GM23338 (cell line): ENCODE data around the gene HPS5.

Experiments
- EZH2 ChIP-seq: fragments of 200-600 bp; sonication (generic); IDR thresholded peaks from one replicate; pipeline ENCODE4 v1.8.0; 2017; ENCODE audit warnings: antibody characterized with exemption, mild to moderate bottlenecking, low read depth; ENCODE audit not compliant: unreplicated experiment
- TF ChIP-seq, protein P1 (sequence below): IDR thresholded peaks from one replicate; pipeline ENCODE4 v1.6.1; 2018; ENCODE audit warnings: antibody characterized with exemption; ENCODE audit not compliant: unreplicated experiment

DNA sequence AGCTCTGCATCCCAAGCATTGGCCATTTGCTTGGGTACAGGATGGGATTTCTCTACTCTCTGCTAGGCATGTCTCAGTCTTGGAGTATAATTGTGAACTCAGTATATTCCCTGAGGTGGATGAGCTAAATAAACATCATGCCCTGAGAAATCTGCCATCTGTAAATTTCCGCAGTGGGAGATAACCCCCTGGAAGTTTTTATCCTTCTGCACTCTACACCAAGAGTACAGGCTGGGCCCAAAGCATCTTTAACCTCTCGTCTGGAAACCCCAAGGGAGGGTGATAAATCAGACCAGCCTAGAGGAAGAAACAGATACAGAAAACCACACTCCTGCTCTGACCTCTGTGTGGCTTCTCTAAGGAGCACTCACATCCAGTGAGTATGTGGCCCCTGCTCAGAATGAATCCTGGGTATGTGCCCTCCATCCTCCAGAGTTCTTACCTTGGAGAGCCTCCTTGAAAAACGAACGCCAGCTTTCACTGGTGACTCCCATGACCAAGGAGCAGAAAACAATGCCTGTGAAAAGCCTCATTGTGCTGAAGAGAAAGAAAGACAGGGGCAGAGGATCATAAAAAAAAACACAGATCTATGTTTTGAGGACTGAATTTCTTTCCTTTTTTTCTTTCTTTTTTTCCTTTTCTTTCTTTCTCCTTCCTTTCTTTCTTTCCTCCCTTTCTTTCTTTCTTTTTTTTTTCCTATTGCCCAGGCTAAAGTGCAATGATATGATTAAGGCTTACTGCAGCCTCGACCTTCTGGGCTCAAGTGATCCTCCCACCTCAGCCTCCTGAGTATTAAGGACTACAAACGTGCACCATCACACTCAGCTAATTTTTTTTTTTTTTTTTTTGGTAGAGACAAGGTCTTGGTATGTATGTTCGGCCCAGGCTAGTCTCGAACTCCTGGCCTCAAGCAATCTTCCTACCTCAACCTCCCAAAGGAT, 86.3 kb downstream of the HPS5 start:
- TF ChIP-seq, protein P1, sequence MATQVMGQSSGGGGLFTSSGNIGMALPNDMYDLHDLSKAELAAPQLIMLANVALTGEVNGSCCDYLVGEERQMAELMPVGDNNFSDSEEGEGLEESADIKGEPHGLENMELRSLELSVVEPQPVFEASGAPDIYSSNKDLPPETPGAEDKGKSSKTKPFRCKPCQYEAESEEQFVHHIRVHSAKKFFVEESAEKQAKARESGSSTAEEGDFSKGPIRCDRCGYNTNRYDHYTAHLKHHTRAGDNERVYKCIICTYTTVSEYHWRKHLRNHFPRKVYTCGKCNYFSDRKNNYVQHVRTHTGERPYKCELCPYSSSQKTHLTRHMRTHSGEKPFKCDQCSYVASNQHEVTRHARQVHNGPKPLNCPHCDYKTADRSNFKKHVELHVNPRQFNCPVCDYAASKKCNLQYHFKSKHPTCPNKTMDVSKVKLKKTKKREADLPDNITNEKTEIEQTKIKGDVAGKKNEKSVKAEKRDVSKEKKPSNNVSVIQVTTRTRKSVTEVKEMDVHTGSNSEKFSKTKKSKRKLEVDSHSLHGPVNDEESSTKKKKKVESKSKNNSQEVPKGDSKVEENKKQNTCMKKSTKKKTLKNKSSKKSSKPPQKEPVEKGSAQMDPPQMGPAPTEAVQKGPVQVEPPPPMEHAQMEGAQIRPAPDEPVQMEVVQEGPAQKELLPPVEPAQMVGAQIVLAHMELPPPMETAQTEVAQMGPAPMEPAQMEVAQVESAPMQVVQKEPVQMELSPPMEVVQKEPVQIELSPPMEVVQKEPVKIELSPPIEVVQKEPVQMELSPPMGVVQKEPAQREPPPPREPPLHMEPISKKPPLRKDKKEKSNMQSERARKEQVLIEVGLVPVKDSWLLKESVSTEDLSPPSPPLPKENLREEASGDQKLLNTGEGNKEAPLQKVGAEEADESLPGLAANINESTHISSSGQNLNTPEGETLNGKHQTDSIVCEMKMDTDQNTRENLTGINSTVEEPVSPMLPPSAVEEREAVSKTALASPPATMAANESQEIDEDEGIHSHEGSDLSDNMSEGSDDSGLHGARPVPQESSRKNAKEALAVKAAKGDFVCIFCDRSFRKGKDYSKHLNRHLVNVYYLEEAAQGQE, result no peak
- TF ChIP-seq EZH2, result no peak
